Measurements from ENCODE around the gene SLC44A3.

Gene SLC44A3

DNA sequence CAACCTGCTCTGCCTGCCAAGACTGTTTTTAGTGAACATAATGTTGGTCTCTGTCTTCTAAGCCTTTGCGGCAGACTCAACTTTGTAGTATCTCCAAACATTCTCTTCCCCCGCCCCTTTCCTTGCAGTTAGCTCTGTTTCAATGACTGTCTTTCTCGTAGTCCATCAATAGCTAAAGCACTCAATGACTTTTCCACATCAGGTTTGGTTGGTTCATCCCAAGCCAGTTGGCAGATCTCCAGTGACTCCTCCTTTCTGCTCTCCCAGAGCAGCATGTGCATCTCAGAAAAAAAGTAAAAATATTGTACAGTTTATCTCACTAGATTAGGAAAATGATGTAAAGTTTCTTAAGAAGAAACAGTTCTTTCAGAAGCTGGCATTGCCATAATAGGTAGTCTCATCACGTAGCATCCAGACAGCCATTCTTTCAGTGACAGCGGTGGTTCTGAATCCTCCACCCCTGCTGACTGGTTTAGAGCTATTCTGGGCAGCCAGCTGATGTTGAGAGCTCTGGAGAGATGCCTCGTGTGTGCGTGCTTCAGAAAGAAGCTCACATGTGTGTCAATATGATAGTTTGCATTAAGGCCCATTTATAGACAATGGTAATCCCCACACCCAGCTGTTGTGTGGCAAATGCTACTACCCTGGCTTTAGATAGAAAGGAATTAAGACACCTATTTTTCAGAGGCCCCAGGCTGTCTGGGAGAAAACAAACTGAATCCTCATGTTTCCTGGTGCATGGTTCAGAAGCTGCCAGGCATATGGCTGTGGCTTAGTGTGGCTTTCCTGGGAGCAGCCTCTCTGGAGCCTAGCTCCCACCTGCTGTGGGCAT, 53.6 kb downstream of the SLC44A3 start:
- DNase-seq (ENCODE audit: low spot score): no peak

DNA sequence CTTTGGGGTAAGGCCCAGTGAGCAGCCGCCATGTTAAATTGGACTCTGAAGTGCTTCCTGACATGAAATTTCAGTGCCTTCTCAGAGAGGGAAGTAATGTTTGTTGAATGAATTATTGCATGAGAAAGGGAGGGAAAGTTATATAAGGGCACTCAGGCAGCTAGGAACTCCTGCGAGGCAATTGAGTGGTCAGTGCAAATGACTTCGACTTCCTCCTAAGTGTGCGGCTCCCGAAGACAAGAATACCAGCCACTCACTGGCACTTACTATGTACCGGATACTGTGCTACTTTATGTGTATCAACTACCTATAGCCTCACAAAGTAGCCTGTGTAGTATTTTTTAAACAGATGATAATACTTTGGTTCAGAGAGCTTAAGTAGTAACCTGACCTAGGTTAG, 54.3 kb downstream of the SLC44A3 start:
- no peak for DNase-seq (ENCODE audit: low spot score)

DNA sequence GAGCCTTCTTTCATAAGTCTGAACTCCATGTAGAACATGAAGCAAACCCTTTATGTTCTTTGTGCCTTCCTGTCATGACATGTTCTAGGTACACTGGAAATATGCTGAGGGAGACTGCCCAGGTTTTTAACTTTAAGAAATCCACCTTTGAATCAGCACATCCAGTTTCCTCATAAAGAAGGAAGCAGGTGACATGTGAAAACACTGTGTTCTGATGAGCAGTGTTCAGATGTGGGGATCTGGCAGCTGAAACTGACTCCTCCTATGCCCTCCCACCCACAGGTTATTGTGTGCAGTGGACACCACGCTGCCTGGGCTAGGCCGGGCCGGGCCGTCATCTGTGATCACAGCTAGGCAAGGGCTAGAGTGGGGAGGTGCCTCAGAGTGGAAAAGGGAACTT, 55.6 kb downstream of the SLC44A3 start:
- DNase-seq (ENCODE audit: low spot score): no peak

DNA sequence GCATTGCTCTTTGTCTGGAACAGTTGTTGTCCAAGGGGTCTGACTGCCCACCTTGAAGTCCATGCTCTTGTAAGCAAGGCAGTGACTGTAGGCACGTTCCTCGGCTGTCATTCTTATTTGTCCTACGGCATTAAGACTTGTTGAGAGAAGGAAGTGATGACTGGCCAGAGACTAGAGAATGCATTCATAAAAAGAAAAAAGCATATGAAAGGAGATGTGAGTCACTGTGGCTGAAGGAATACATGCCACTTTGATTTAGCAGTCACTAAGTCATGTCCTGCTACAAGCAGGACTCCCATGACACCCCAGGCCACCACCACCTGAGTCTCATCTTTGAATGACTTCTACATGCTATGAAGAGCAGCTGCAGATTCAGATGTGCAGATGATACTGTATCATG, 56.2 kb downstream of the SLC44A3 start:
- DNase-seq (ENCODE audit: low spot score): peak; percentile 74

DNA sequence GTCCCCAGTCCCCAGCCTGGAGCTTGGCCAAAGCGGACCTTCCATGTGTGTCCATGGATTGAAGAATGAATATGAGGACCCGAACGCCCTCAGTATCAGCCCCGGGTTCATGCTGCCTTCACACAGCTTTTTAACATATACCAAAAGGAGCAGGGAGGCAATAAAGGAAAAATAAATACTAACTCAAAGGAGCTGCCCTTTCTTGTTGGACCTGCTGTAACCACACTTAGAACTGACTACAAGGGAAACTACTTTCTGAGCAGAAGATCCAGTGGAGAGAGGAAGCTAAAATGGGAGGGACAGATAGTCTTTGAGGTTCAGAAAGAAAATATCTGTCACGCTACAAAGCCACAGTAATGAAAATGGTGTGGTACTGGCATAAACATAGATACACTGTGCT, 58.2 kb downstream of the SLC44A3 start:
- DNase-seq (ENCODE audit: low spot score): no peak

GRCh38 chr1:94883691-94884090, 63.5 kb downstream of the SLC44A3 start:
- DNase-seq (ENCODE audit: low spot score): no peak

- DNase-seq (ENCODE audit: low spot score): no peak
These were observed 63.9 kb downstream of the SLC44A3 start for GRCh38 chr1:94884106-94884505.

DNA sequence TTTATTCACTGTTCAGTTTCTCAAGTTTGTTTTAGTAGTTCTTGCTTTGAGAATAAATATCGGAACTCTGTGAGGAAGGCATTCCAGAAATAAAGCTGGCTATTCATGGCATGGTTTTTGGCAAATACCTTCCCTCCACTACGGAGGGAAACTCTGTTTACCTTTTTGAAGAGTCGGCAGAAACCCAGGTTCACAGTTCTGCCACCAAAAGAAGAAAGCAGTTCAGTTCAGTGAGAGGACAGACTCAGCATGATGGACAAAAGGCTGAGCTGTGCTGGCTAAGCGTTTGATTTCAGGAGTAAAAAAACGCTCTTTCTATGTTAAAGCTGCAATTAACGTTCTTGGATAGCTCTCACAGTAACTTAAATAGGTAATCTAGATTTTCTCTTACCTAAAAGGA, 64.3 kb downstream of the SLC44A3 start:
- DNase-seq (ENCODE audit: low spot score): no peak

DNA sequence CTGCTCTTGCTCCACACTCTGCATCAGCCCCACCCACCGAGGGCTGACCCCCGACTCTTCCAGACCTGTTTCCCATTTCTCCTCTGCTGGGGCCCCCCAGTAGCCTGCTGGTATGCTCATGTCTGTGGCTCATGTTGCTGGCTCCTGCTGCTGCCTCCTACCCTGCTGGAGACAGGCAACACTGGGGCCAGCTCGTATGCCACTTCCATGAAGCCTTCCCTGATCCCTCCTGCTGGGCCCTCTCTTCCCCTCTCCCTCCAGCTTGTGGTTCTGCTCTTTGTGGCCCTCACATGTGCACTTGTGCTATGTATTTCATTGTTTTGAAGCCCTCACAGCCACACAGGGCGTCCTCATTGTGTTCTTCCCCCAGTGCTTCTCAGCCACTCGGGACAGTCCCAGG, 66.2 kb downstream of the SLC44A3 start:
- DNase-seq (ENCODE audit: low spot score): no peak

DNA sequence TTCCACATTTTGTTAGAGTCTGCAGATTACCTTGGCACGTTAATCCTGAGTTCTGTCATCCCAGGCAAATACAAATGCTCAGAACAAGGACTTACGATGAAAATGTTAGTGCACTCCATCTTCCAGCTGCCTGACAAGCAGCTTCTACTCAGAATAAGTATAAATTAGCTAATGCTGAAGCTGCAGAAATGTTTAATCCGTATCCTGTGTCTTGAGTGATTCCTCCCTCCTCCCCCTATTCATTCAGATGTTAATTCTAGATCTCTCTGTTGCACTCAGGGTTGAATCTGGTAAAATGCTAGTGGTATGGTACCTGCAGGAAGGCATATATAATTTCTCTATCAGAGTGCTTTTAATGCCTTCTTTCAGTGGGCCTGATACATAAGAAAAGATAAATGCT, 66.9 kb downstream of the SLC44A3 start:
- DNase-seq (ENCODE audit: low spot score): no peak

GRCh38 chr1:94887603-94888171, 67.5 kb downstream of the SLC44A3 start:
- DNase-seq (ENCODE audit: low spot score): no peak

GRCh38 chr1:94888201-94888600, 68.0 kb downstream of the SLC44A3 start:
- no peak for DNase-seq (ENCODE audit: low spot score)

DNA sequence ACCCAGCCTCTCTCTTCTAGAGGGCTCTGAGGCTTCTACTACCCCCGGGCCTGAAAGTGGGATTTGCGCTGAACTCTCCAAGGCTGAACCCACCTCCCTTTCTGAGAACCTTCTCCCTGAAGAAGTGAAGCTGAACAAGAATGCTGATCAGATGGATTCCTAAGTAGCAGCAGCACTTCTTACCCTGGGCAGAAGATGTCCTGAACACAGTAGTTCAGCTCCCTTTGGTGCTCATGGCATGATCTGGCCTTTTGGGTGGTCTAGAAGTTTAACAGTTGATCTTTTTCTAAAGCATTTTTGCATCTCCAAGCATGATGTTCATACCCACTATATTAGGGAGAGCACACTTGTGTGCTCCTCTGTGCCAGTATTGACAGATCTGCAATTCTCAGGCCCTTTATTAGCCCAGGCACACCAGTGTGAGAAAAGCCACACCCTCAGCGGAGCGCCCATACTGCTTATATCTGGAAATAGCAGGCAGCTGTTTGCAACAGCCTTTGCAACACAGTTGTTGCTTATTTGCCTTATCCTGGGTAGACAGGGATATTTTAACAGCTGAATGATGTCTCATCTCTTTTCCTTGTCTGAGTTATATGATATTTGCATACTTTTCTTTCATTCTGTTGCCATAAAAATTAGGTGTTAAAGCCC, 72.6 kb downstream of the SLC44A3 start:
- DNase-seq (ENCODE audit: low spot score): no peak

GRCh38 chr1:94894630-94895029, 74.5 kb downstream of the SLC44A3 start:
- DNase-seq (ENCODE audit: low spot score): no peak

DNA sequence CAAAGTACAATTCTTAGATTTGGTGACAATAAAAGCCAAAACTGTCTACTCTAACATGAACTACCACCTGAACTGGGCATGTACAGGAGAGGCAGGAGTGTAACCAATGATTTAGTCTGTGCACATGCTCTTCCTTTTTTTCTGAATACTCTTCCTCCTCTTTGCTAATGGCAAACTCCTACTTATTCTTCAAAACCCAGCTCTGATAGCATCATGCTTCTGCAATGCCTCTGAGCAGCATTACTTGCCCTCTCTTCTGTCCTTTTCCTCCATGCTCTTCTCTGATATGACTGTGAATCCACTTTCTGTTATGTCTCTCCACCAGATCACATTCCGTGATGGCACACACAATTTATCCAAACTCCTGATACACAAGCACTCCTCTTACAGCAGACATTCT, 75.4 kb downstream of the SLC44A3 start:
- no peak for DNase-seq (ENCODE audit: low spot score)

- DNase-seq (ENCODE audit: low spot score): no peak
These were observed 78.6 kb downstream of the SLC44A3 start for GRCh38 chr1:94898491-94899385.

DNA sequence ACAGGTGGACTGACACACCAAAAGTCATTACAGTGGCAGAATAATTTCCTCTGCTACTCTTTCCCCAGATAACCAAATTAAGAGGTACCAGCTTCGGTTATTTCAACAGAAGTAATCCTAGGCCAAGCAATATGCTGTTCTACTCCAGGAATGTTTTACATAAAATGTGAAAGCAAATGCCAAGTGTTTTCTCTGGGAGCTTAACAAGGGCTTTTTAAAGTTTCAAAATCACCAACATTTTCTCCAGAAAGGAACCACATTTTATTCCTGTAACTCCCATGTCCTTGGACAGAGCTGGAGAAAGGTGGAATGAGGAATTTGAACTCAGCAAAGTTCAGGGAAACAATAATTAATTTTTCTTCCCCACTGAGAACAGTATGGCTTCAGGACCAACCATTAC, 79.6 kb downstream of the SLC44A3 start:
- no peak for DNase-seq (ENCODE audit: low spot score)

- no peak for DNase-seq (ENCODE audit: low spot score)
These were observed 81.7 kb downstream of the SLC44A3 start for GRCh38 chr1:94901841-94902240.

GRCh38 chr1:94903280-94904009, 83.3 kb downstream of the SLC44A3 start:
- DNase-seq (ENCODE audit: low spot score): no peak

GRCh38 chr1:94905207-94905606, 85.0 kb downstream of the SLC44A3 start:
- DNase-seq (ENCODE audit: low spot score): no peak

DNA sequence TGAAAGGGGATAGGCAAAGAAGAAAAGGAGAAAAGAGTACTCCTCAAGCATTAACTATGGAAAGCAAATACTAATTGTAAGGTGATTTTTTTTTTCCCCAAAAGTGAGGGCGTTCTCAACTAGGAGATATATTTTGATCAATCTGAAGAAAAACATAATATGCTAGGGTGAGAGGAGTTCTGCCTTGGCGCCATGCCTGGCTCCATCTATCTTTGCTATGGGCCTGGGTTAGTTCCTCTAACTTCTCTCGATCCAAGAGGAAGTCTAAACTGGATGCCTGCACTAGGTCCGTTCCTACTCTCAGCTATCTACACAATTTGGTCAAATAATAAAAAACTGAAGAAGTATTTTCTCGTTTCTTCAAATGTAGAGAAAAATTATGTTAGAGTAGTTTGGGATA, 86.2 kb downstream of the SLC44A3 start:
- DNase-seq (ENCODE audit: low spot score): no peak

- no peak for DNase-seq (ENCODE audit: low spot score)
These were observed 87.0 kb downstream of the SLC44A3 start for GRCh38 chr1:94907136-94907535.

Data from kidney capillary endothelial cell (primary cell).